ENCODE results near the gene CLMN. TPM values are rescaled to one million over a fixed set of nuclear protein-coding genes. Genes with fewer than 3 reads are reported as not detected.
A peak's percentile ranks its signal among the peaks of the same experiment; 100 is the strongest.

CLMN gene
- polyA plus RNA-seq, 6 donors from 2014 or later: 4.9 to 23.8 (median 12.7) TPM

DNA sequence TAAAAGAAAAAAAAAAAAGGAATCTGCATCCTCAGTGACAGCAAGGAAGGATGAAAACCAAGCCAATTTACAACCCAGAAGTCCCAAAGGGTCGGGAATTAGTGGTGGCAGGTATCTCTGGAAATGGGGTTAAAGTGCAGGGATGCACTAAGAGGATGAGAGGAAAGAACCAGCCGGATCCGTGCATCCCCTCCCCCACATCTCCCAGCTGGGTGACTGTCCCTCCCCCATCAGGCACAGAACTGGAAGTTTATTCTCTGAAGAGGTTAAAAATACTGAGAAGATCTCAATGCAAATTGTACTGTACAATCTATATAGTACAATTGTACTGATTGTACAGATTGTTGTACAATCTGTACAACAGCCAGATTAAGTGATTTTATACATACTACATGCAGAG lies 15.4 kb downstream of the CLMN start:
- Mint-ChIP-seq H3K36me3 (peaks cover 4 to 10% of the 10 kb centered on the region in 2 donors), H3K27me3 (no peaks in the 10 kb centered on the region), H3K9me3 (no peaks in the 10 kb centered on the region), H3K4me3 (no peak overlapping the region), H3K4me1 (peaks cover 50 to 54% (median 51%) of the 10 kb centered on the region in 3 donors), H3K27ac (no peak overlapping the region)
- no peak for ATAC-seq (ENCODE audit: low read depth in 2 of 2)
- DNase-seq: no peak

DNA sequence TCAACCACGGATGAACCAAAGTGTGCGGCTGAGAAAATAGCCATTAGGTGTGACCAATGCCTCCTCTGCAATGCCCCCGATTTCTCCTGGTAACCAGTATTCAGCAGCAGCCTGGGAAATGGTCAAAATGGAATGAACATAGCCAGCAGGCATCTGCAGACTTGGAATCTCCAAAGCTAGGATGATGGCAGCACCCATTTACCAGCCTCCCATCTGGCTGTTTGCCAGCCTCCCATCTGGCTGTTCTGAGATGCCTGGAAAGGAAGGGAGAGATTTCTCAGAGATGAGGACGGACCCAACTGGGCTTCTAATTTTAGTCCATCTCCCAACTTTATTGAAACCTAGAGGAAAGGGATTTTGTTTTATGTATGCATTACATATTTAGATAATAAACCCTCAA lies 16.2 kb downstream of the CLMN start:
- Mint-ChIP-seq H3K4me1 (peaks cover 48 to 57% (median 51%) of the 10 kb centered on the region in 3 donors), H3K4me3 (no peak overlapping the region), H3K36me3 (peaks cover 2 to 4% of the 10 kb centered on the region in 2 donors), H3K9me3 (no peaks in the 10 kb centered on the region), H3K27me3 (no peaks in the 10 kb centered on the region), H3K27ac (no peak overlapping the region)
- ATAC-seq (ENCODE audit: low read depth in 2 of 2): no peak
- no peak for DNase-seq

DNA sequence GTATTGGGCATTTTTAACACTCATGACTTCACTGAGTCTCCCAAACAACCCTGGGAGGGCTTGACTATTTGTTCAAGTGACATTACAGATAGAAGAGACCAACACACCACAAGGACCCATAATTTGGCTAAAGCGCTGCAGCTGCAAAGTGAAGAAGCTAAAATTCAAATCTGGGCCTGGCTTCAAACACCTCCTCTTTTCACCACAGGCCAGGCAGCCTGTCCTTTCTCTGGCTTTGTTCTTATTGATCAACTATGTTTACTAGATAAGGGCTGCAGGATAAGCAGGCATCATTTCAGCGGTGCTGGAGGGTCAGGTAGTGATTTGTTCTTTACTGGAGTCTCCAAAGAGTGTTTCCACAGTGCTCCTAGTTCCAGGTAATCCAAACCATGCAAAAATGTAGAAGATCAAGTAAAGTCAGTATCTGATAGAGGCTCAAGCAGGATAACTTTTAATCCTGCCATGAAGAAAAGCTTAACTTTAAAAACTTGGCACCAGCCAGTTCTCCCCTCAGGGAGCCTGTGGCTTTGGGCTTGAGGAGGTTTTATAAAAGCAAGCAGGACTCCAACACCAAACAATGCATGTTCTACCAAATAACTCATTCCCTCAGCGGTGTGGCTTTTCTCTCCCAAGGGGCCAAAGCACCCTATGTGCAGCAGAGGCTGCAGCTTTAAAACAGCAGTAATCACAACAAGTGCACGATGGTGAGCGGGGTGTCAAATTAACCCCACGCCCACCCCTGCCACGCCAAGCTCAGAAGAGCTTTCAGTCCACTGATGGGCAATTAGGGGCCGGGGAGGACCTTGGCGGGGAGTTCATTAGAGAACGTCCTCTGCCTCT lies 16.8 kb downstream of the CLMN start:
- Mint-ChIP-seq H3K36me3 (peaks cover 0 to 1% of the 10 kb centered on the region in 2 donors), H3K4me1 (peaks cover 48 to 64% (median 52%) of the 10 kb centered on the region in 3 donors), H3K27ac (peak overlapping the region in 1 of 6 donors; percentile 40), H3K9me3 (no peaks in the 10 kb centered on the region), H3K4me3 (no peak overlapping the region), H3K27me3 (no peaks in the 10 kb centered on the region)
- no peak for DNase-seq
- no peak for ATAC-seq (ENCODE audit: low read depth in 2 of 2)

DNA sequence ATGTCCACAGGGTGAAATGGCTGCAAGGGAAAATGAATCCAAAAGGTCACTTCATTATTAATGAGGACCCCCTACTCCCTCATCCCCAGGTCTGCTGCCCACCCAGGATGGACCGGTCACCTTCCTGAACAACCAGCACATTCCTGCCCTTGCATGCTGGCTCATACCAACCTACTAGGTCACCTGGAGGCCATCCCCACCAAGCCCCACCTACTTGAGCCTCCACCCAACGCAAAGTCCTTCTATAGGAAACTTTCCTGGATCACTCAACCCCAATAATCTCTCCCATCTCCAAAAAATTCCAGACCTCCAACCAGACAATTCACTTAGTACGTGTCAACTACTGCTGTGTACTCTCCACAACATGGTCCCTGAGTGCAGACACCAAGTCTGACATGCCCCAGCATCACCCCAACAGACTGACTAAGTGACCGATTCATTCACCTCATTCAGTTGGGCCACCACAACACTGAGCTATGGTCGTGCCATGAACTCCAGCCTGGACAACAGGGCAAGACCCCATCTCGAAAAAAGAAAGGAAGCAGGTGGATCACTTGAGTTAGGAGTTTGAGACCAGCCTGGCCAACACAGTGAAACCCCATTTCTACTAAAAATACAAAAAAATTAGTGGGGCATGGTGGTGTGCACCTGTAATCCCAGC lies 18.1 kb downstream of the CLMN start:
- H3K27ac Mint-ChIP-seq: no peak overlapping the region
- peaks cover 2 to 7% of the 10 kb centered on the region in 2 donors for H3K36me3 Mint-ChIP-seq
- H3K9me3 Mint-ChIP-seq: peaks cover 0 to under 1% (median 0%) of the 10 kb centered on the region in 7 donors
- H3K4me1 Mint-ChIP-seq: peaks cover 49 to 74% (median 53%) of the 10 kb centered on the region in 3 donors
- ATAC-seq (ENCODE audit: low read depth in 2 of 2) (no peak), DNase-seq (no peak)
- H3K27me3 Mint-ChIP-seq: no peaks in the 10 kb centered on the region
- H3K4me3 Mint-ChIP-seq: peak overlapping the region in 2 of 8 donors; percentile 27 to 72

DNA sequence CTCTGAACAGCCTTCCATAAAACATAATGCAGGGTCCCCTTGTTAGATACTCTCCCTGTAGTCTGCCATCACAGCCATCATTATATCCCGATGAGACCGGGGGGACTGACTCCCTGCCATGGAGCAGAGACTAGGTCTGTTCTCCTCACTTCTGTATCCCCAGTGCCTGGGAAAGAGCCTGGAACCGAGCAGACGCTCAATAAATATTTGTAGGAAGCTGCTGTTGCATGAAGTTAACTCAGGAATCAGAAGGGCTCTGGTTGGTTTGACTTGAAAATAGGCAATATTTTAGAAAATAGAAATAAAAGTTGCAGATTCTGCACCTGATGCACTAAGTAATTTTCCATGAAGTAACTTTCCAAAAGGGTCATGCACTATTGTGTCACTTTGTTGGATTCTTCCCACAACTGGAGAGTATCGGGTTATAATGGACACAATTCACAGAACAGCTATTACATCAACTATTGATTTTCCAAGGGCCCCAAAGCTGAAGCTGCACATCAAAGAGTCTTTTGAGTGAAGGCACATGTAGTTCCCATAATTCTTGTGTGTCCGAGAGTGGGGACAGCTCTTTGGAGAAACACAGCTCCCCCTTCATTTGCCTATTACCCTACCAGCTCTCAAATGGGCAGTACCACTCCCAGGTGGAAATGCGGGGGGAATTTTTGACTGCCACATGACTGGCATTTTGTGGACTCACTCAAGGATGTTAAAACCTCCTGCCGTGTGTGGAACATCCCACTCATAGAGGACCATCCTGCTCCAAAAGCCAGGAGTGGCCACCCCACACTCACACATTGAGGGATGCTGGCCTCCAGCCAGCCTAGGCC lies 18.8 kb downstream of the CLMN start:
- peak overlapping the region in 1 of 6 donors; percentile 15 for H3K27ac Mint-ChIP-seq

DNA sequence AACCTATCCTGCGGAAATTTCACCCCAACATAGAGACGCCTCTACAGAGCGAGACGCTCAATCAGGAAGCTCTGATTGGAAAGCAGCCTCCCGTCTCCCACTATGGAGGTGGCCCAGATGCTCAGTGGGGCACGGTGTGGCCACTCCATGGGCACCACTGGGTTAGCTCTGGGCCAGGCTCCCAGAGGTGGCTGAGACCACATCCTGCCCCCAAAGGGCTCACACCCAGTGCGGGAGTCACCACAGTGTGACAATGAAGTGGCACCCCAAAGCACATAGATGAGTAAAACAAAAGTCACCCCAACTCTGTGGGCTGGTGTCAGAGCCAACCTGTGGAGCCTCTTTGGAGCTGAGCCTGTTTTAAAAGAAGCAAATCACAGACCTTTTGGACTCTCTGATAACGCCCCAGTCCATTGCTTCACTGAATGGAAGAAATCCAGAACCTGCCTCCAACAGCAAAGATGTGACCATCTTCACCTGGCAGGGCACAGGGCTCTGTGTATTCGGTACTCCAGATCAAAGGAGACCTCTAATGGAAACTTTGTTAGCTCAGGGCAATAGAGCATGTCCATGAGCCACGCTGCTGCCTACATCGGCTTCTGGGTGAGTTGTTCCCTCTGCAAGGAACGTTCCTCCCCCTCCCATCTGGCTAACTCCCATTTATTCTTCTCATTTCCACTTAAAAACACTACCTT lies 19.6 kb downstream of the CLMN start:
- peaks cover 17% of the 10 kb centered on the region in 2 donors for H3K36me3 Mint-ChIP-seq
- peak overlapping the region in 6 of 8 donors; percentile 24 to 81 (median 53) for H3K4me3 Mint-ChIP-seq
- DNase-seq: no peak
- peak; percentile 55 to 56 for ATAC-seq (ENCODE audit: low read depth in 2 of 2)
- peaks cover 42 to 70% (median 51%) of the 10 kb centered on the region in 3 donors for H3K4me1 Mint-ChIP-seq
- peaks cover 0 to 13% (median 4%) of the 10 kb centered on the region in 7 donors for H3K9me3 Mint-ChIP-seq
- H3K27me3 Mint-ChIP-seq: no peaks in the 10 kb centered on the region
- H3K27ac Mint-ChIP-seq: peak overlapping the region in 3 of 6 donors; percentile 15 to 88 (median 33)

More for the DNA sequence above, 18.8 kb downstream of the CLMN start:
- ATAC-seq (ENCODE audit: low read depth in 2 of 2): no peak
- peak overlapping the region in 4 of 8 donors; percentile 27 to 81 (median 62) for H3K4me3 Mint-ChIP-seq
- H3K27me3 Mint-ChIP-seq: no peaks in the 10 kb centered on the region
- peaks cover 0 to 8% (median 1%) of the 10 kb centered on the region in 7 donors for H3K9me3 Mint-ChIP-seq
- H3K36me3 Mint-ChIP-seq: peaks cover 9 to 10% of the 10 kb centered on the region in 2 donors
- DNase-seq: no peak
- peaks cover 46 to 71% (median 54%) of the 10 kb centered on the region in 3 donors for H3K4me1 Mint-ChIP-seq

DNA sequence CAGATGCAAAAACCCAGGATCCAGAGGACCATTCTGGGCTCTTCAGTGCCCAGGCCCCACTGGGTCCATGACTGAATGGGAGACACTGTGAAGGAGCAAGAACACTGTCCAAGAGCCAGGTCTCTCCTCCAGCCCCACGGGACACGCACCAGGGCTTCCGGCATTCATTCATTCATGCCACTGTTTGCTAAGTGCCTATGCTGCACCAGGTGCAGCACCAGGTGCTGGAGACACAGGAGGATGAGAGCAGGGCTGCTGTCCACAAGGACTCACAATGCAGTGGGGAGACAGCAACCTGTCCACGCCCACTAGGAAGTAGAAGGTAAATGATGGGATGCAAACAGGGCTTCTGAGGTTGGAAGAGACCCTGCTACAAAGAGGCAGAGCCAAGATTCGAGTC lies 20.4 kb downstream of the CLMN start:
- ATAC-seq (ENCODE audit: low read depth in 2 of 2): no peak
- Mint-ChIP-seq H3K36me3 (peaks cover 21 to 22% of the 10 kb centered on the region in 2 donors), H3K27me3 (no peaks in the 10 kb centered on the region), H3K9me3 (peaks cover 0 to 14% (median 4%) of the 10 kb centered on the region in 7 donors), H3K27ac (no peak overlapping the region), H3K4me3 (no peak overlapping the region), H3K4me1 (peaks cover 46 to 70% (median 51%) of the 10 kb centered on the region in 3 donors)
- no peak for DNase-seq

DNA sequence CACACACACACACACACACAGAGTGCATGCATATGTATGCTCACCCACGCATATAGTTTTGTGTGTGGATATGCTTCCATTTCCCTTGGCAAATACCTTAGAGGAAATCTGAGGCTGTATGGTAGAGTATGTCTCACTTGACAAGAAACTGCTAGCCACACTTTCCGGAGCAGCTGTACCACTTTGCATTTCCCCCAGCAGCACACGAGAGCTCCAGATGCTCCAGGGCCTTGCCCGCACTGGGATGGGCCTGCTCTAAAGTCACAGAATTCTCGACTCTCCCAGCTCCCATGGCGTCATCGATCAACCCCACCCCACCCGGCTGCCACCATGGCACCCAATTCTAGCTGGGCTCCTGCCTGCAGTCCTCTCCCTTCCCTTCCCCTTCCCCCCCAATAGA lies 21.9 kb downstream of the CLMN start:
- no peaks in the 10 kb centered on the region for H3K27me3 Mint-ChIP-seq
- H3K4me1 Mint-ChIP-seq: peaks cover 53 to 58% (median 54%) of the 10 kb centered on the region in 3 donors
- no peak overlapping the region for H3K4me3 Mint-ChIP-seq

DNA sequence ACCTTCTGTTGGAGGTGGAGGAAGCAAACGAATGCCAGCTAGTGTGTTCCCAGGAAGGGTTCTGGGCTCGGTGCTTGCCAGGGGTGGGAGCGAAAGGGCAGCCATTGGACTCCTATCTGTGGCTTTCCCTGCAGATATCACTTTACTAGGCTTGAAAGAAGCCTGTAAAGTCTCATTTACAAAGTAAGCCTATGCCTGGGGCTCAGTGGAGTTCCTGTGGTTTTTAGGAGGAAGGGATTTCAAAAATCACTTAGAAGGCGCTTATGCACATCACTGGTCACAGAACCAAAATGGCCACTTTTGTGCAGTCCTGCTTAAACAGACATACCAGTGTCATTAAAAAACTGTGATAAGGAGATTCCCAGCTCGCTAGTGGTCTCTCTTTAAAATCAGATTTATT lies 22.7 kb downstream of the CLMN start:
- no peaks in the 10 kb centered on the region for H3K27me3 Mint-ChIP-seq
- peaks cover 21 to 22% of the 10 kb centered on the region in 2 donors for H3K36me3 Mint-ChIP-seq
- peaks cover 52 to 58% (median 57%) of the 10 kb centered on the region in 3 donors for H3K4me1 Mint-ChIP-seq
- no peak overlapping the region for H3K4me3 Mint-ChIP-seq
- peaks cover 0 to 14% (median 4%) of the 10 kb centered on the region in 7 donors for H3K9me3 Mint-ChIP-seq
- no peak overlapping the region for H3K27ac Mint-ChIP-seq
- ATAC-seq (ENCODE audit: low read depth in 2 of 2): no peak
- no peak for DNase-seq

More for the DNA sequence above, 21.9 kb downstream of the CLMN start:
- DNase-seq (no peak), ATAC-seq (ENCODE audit: low read depth in 2 of 2) (peak; percentile 49 to 67)
- H3K27ac Mint-ChIP-seq: peak overlapping the region in 5 of 6 donors; percentile 7 to 95 (median 70)
- peaks cover 21 to 22% of the 10 kb centered on the region in 2 donors for H3K36me3 Mint-ChIP-seq
- peaks cover 0 to 14% (median 4%) of the 10 kb centered on the region in 7 donors for H3K9me3 Mint-ChIP-seq

DNA sequence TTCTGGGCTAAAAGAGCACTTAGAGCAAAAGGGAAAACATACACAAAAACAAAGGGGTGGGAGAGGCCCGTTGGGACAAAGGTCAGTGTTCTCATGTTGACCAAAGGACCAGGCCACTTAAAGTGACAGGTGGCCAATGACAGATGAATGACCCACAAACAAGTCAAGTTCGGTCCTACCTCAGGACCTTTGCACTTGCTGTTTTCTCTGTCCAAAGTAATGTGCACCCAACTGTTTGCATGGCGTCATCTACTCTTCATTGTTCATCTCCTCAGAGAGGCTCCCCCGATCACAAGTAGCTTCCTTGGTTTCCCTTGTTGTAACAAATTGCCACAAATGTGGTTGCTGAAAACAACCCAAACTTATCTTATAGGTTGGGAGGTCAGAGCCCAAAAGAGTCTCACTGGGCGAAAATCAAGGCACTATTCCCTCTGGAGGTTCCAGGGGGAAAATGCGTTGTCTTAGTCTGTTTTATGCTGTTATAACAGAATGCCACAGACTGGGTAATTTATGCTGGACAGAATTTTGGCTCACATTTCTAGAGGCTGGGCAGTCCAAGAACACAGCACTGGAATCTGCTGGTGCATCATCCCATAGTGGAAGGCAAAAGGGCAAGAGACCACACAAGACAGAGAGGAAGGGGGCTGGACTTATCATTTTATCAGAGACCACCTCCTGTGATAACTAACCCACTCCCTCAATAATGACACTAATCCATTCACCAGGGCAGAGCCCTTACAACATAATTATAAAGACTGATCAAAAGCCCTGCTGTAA lies 23.9 kb downstream of the CLMN start:
- Mint-ChIP-seq H3K27ac (peak overlapping the region in 2 of 6 donors; percentile 5 to 87), H3K36me3 (peaks cover 21 to 22% of the 10 kb centered on the region in 2 donors), H3K9me3 (peaks cover 0 to 14% (median 4%) of the 10 kb centered on the region in 7 donors), H3K27me3 (no peaks in the 10 kb centered on the region), H3K4me3 (peak overlapping the region in 2 of 8 donors; percentile 18 to 51), H3K4me1 (peaks cover 53 to 62% (median 62%) of the 10 kb centered on the region in 3 donors)
- ATAC-seq (ENCODE audit: low read depth in 2 of 2) (no peak), DNase-seq (no peak)

DNA sequence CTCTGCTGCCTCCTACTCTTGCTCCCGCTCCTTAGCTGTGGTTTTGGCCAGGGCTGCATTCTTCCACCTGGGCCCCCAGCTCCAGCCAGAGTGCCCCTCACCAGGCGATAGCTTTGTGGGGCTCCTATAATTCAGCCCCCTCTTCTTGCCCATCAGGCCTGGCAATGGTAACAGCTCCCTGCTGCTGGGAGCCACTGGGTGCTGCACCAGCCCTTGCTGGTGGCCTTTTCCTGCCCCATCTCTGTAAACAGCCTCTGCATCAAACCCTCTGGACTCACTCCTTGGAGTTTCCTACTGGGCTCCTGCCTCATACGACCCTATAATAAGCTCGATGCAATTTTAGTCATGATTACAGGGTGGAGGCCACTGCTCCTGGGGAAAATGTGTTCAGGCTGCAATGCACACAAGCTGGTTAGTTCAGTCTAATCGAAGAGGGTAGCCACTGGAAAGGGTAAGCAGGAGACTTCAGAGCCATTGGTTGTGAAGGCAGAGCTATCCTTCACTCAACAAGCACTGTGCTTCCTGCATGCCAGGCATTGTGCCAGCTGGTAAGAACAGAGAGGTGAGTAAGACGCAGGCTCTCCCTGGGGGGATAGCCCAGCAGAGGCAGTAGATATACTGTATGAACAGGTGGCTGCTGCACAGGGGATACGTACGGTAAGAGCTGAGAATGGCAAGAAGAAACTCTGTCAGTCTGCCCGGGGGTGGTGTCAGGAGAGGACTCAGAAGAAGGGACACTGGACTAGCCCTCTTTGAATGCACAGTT lies 24.7 kb downstream of the CLMN start:
- H3K4me1 Mint-ChIP-seq: peaks cover 53 to 64% (median 61%) of the 10 kb centered on the region in 3 donors
- H3K9me3 Mint-ChIP-seq: peaks cover 0 to 14% (median 4%) of the 10 kb centered on the region in 7 donors
- peaks cover 21 to 22% of the 10 kb centered on the region in 2 donors for H3K36me3 Mint-ChIP-seq
- no peak overlapping the region for H3K4me3 Mint-ChIP-seq
- no peaks in the 10 kb centered on the region for H3K27me3 Mint-ChIP-seq
- DNase-seq: no peak
- ATAC-seq (ENCODE audit: low read depth in 2 of 2): no peak
- peak overlapping the region in 2 of 6 donors; percentile 2 to 87 for H3K27ac Mint-ChIP-seq
